Rectal smooth muscle tissue (tissue), 1 donor: Measurements from ENCODE around the gene OOSP4B.
"Not testable (repeated sequence)": the region's sequence is repeated elsewhere in the genome, so short reads cannot be mapped to it uniquely, and the experiment has no call there.

Experiments
- H3K27ac ChIP-seq: one replicate; pipeline ENCODE4 v1.7.0; 2013; ENCODE audit warnings: low read depth, low read length, inconsistent platforms
- H3K27me3 ChIP-seq: one replicate; pipeline ENCODE4 v1.7.0; 2013; ENCODE audit warnings: low read length; ENCODE audit not compliant: control insufficient read depth, insufficient read depth
- H3K36me3 ChIP-seq: one replicate; pipeline ENCODE4 v1.7.0; 2013; ENCODE audit warnings: low read length; ENCODE audit not compliant: control insufficient read depth, insufficient read depth
- H3K4me1 ChIP-seq: one replicate; pipeline ENCODE4 v1.7.0; 2013; ENCODE audit warnings: low read length; ENCODE audit not compliant: control insufficient read depth, insufficient read depth
- H3K4me3 ChIP-seq: one replicate; pipeline ENCODE4 v1.7.0; 2013; ENCODE audit warnings: low read length
- H3K9ac ChIP-seq: one replicate; pipeline ENCODE4 v1.7.0; 2013; ENCODE audit warnings: low read length

The OOSP4B gene

GRCh38 chr11:60016881-60017280, at the start of gene OOSP4B:
OOSP4B (plus strand) TSS chr11:60017181.
- no peaks in the 10 kb centered on the region for H3K36me3 ChIP-seq
- no peak within 1 kb of the TSS for H3K9ac ChIP-seq
- H3K4me3 ChIP-seq = no peak within 1 kb of the TSS
- no peak within 1 kb of the TSS for H3K27ac ChIP-seq
- no peaks in the 10 kb centered on the region for H3K4me1 ChIP-seq
- no peaks in the 10 kb centered on the region for H3K27me3 ChIP-seq

GRCh38 chr11:59967677-59968394, 49.1 kb upstream of the OOSP4B start:
- Histone ChIP-seq H3K4me1 (no peaks in the 10 kb centered on the region), H3K36me3 (no peaks in the 10 kb centered on the region), H3K9ac (no peak overlapping the region), H3K4me3 (no peak overlapping the region), H3K27me3 (no peaks in the 10 kb centered on the region), H3K27ac (no peak overlapping the region)

- Histone ChIP-seq H3K36me3 (no peaks in the 10 kb centered on the region), H3K27ac (no peak overlapping the region), H3K27me3 (no peaks in the 10 kb centered on the region), H3K9ac (no peak overlapping the region), H3K4me1 (no peaks in the 10 kb centered on the region), H3K4me3 (no peak overlapping the region)
Measured at GRCh38 chr11:59968395-59968783, 48.6 kb upstream of the OOSP4B start.

DNA sequence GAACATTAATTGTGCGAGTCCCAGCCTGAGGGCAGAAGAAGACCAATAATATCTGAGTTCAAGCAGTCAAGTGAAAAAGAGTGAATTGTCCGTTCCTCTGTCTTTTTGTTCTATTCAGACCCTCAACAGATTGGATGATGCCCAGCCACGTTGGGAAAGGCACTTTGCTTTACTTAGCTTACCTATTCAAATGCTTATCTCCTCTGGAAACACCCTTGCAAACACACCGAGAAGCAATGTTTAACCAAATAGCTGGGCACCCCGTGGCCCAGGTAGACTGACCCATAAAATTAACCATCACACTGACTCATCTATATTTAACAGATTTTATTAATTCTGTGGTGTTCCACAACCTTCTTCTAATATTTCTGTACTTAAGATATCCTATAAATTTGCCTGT, 43.9 kb upstream of the OOSP4B start:
- H3K9ac ChIP-seq = no peak overlapping the region
- H3K4me1 ChIP-seq = no peaks in the 10 kb centered on the region
- H3K27ac ChIP-seq = no peak overlapping the region
- H3K36me3 ChIP-seq = no peaks in the 10 kb centered on the region
- H3K27me3 ChIP-seq = no peaks in the 10 kb centered on the region
- no peak overlapping the region for H3K4me3 ChIP-seq

DNA sequence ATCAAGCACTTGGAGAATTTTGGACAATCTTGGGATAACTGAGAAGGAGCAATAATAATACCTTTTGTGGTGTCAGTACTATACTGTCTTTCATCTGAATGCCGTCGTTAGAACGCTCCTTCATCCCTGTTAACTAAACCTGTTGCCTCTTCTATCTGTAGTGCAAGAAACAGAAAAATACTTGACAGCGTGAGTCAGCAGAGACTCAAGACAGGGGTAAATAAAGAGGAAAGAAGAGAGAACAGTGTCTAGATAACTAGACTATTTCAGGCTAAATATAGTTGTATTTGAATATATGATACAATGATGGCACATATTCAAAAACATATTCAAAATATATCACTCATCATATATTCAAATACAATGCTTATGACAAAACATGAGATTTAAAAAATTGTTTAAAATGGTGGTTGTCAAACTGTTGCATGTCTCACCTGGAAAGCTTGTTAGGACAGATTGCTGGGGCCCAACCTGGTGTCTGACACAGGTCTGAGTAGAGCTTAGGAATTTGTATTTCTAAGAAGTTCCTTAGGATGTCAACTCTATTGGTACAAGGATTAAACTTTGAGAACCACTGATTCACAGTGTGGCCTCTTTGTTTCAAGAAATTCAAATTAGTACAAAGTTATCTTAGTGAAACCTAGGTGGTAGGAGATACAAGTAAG, 35.7 kb upstream of the OOSP4B start:
- no peak overlapping the region for H3K9ac ChIP-seq
- no peak overlapping the region for H3K4me3 ChIP-seq
- no peaks in the 10 kb centered on the region for H3K4me1 ChIP-seq
- no peak overlapping the region for H3K27ac ChIP-seq
- H3K27me3 ChIP-seq = no peaks in the 10 kb centered on the region
- no peaks in the 10 kb centered on the region for H3K36me3 ChIP-seq

DNA sequence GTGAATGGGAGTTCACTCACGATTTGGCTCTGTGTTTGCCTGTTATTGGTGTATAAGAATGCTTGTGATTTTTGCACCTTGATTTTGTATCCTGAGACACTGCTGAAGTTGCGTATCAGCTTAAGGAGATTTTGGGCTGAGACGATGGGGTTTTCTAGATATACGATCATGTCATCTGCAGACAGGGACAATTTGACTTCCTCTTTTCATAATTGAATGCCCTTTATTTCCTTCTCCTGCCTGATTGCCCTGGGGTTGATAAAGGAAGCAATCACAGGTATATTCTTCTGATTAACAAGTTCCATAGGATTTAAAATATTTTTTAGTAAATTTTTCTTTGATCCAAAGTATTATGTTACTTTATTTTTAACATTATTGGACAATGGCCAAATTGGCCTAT, 34.9 kb upstream of the OOSP4B start:
- not testable (repeated sequence) for H3K27ac ChIP-seq, H3K4me3 ChIP-seq, H3K36me3 ChIP-seq, H3K4me1 ChIP-seq, H3K9ac ChIP-seq, H3K27me3 ChIP-seq

- Histone ChIP-seq H3K9ac (no peak overlapping the region), H3K27ac (no peak overlapping the region), H3K27me3 (no peaks in the 10 kb centered on the region), H3K4me1 (no peaks in the 10 kb centered on the region), H3K4me3 (no peak overlapping the region), H3K36me3 (no peaks in the 10 kb centered on the region)
Measured at GRCh38 chr11:59983212-59983611, 33.8 kb upstream of the OOSP4B start.

- Histone ChIP-seq H3K9ac (no peak overlapping the region), H3K4me3 (no peak overlapping the region), H3K36me3 (no peaks in the 10 kb centered on the region), H3K27ac (no peak overlapping the region), H3K4me1 (no peaks in the 10 kb centered on the region), H3K27me3 (no peaks in the 10 kb centered on the region)
Measured at GRCh38 chr11:59984368-59984767, 32.6 kb upstream of the OOSP4B start.

GRCh38 chr11:59990421-59990820, 26.6 kb upstream of the OOSP4B start:
- Histone ChIP-seq H3K4me1 (no peaks in the 10 kb centered on the region), H3K9ac (no peak overlapping the region), H3K27me3 (no peaks in the 10 kb centered on the region), H3K36me3 (no peaks in the 10 kb centered on the region), H3K4me3 (no peak overlapping the region), H3K27ac (no peak overlapping the region)

DNA sequence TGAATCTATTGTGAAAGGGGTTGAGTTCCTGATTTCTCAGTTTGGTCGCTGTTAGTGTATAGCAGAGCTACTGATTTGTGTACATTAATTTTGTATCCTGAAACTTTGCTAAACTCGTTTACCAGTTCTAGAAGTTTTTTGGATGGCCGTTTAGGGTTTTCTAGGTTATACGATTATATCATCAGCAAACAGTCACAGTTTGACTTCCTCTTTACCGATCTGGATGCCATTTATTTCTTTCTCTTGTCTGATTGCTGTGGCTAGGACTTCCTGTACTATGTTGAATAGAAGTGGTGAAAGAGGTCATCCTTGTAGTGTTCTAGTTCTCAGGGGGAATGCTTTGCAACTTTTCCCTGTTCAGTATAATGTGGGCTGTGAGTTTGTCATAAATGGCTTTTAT, 24.6 kb upstream of the OOSP4B start:
- H3K36me3 ChIP-seq = no peaks in the 10 kb centered on the region
- no peaks in the 10 kb centered on the region for H3K4me1 ChIP-seq
- no peaks in the 10 kb centered on the region for H3K27me3 ChIP-seq
- H3K27ac ChIP-seq = no peak overlapping the region
- no peak overlapping the region for H3K4me3 ChIP-seq
- no peak overlapping the region for H3K9ac ChIP-seq

GRCh38 chr11:59997800-59998199, 19.2 kb upstream of the OOSP4B start:
- Histone ChIP-seq H3K27ac (no peak overlapping the region), H3K4me1 (no peaks in the 10 kb centered on the region), H3K27me3 (no peaks in the 10 kb centered on the region), H3K36me3 (no peaks in the 10 kb centered on the region), H3K4me3 (no peak overlapping the region), H3K9ac (no peak overlapping the region)

GRCh38 chr11:59999691-60000090, 17.3 kb upstream of the OOSP4B start:
- Histone ChIP-seq H3K9ac (no peak overlapping the region), H3K4me1 (no peaks in the 10 kb centered on the region), H3K27me3 (no peaks in the 10 kb centered on the region), H3K4me3 (no peak overlapping the region), H3K27ac (no peak overlapping the region), H3K36me3 (no peaks in the 10 kb centered on the region)

GRCh38 chr11:60003729-60004128, 13.3 kb upstream of the OOSP4B start:
- Histone ChIP-seq H3K4me1 (no peaks in the 10 kb centered on the region), H3K27ac (no peak overlapping the region), H3K9ac (no peak overlapping the region), H3K36me3 (no peaks in the 10 kb centered on the region), H3K4me3 (no peak overlapping the region), H3K27me3 (no peaks in the 10 kb centered on the region)
